Subcutaneous adipose tissue (tissue), 4 donors: ENCODE data around the gene ALOX5. TPM values are rescaled to one million over a fixed set of nuclear protein-coding genes. Genes with fewer than 3 reads are reported as not detected.

Experiments used
- total RNA-seq, 4 donors: library from RNA; depleted of rRNA; stranded (reverse); fragments of >200 nt; gene quantifications; one replicate each; pipeline ENCODE4 v1.1.0, GENCODE V29; 2016
- TF ChIP-seq, protein P1 (sequence below): fragments of 450-650 bp; IDR thresholded peaks from one replicate; pipeline ENCODE4 v1.5.1; 2016; ENCODE audit warnings: low read depth, mild to moderate bottlenecking, control low read depth, antibody characterized with exemption, moderate library complexity

Gene ALOX5
- total RNA-seq, 4 donors from 2014 or later, result 31.8 to 63.9 (median 41.1) TPM

DNA sequence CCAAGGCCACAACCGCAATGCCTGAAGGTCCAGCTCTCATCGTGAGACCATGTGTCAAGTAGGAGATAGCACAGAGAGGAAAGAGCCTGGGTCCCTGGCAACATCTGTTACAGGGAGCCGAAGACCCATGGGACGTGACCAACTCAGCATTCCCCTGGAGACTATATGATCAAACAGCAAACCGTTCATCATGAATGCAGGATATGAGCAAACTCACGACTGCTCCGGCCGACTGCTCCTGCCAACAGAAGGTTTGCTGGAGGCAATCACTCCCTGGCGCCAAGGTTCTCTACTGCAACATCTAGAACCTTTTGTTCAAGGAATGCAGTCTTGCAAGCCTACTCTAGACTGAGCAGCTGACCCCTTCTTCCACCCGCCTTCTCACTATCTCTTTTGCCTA, 114.3 kb downstream of the ALOX5 start:
- TF ChIP-seq, protein P1, sequence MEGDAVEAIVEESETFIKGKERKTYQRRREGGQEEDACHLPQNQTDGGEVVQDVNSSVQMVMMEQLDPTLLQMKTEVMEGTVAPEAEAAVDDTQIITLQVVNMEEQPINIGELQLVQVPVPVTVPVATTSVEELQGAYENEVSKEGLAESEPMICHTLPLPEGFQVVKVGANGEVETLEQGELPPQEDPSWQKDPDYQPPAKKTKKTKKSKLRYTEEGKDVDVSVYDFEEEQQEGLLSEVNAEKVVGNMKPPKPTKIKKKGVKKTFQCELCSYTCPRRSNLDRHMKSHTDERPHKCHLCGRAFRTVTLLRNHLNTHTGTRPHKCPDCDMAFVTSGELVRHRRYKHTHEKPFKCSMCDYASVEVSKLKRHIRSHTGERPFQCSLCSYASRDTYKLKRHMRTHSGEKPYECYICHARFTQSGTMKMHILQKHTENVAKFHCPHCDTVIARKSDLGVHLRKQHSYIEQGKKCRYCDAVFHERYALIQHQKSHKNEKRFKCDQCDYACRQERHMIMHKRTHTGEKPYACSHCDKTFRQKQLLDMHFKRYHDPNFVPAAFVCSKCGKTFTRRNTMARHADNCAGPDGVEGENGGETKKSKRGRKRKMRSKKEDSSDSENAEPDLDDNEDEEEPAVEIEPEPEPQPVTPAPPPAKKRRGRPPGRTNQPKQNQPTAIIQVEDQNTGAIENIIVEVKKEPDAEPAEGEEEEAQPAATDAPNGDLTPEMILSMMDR, result no peak

DNA sequence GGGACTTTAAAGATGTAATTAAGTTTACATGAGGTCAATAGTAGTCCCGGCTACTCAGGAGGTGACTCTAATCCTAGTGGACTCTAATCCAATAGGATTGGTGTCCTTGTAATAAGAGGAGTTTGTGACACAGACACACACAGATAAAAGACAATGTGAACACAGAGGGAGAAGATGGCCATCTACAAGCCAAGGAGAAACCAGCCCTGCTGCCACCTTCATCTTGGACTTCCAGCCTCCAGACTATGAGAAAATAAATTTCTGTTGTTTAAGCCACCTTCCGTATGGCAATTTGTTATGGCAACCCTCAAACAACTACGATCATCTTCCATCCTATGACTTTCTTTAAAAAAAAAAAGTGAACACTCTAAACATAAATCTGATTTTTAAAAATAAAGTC, 116.3 kb downstream of the ALOX5 start:
- TF ChIP-seq, protein P1, result no peak

DNA sequence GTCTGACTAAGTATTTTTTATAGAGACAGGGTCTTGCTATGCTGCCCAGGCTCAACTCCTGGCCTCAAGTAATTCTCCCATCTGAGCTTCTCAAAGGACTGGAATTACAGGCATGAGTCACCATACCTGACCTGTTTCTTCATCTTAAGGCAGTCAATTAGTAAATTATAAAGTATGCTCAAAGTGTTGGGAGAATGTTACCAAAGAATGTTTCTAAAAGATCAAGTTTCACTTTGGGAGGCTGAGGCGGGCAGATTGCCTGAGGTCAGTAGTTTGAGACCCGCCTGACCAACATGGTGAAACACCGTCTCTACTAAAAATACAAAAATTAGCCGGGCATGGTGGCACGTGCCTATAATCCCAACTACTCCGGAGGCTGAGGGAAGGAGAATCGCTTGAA, 117.0 kb downstream of the ALOX5 start:
- TF ChIP-seq, protein P1, result no peak

Other genes with a start within 250 kb of the ALOX5 start
- not detected for gene OR13A1, start 58.6 kb upstream of the ALOX5 start, total RNA-seq